GM23338 (cell line): ENCODE results near the gene LEMD2. TPM values are rescaled to one million over a fixed set of nuclear protein-coding genes. Genes with fewer than 3 reads are reported as not detected.

Experiments
- ATAC-seq: fragments of 200-7000 bp; cut with Tn5 transposase; 3 replicates; pipeline ENCODE4 v1.9.1; 2020
- DNase-seq: peaks from one replicate; pipeline ENCODE4 v3.0.0-alpha.2; 2015; ENCODE audit warnings: low spot score
- H2AFZ ChIP-seq: fragments of 200-600 bp; sonication (generic); 2 replicates; pipeline ENCODE4 v1.8.0; 2016; ENCODE audit warnings: antibody characterized with exemption, mild to moderate bottlenecking, moderate library complexity
- H3F3A ChIP-seq: fragments of 200-600 bp; sonication (generic); replicated peaks from 2 replicates; pipeline ENCODE4 v1.8.0; 2017; ENCODE audit warnings: antibody characterized with exemption, mixed run types, low read depth
- H3K27ac ChIP-seq: fragments of 200-600 bp; sonication (generic); 2 replicates; pipeline ENCODE4 v1.6.1; 2016; ENCODE audit warnings: low read depth
- H3K27me3 ChIP-seq: fragments of 200-600 bp; sonication (generic); 2 replicates; pipeline ENCODE4 v1.8.0; 2016; ENCODE audit warnings: mild to moderate bottlenecking, mixed run types, moderate library complexity; ENCODE audit not compliant: insufficient read depth
- H3K36me3 ChIP-seq: fragments of 200-600 bp; sonication (generic); 2 replicates; pipeline ENCODE4 v1.8.0; 2016; ENCODE audit warnings: mild to moderate bottlenecking; ENCODE audit not compliant: insufficient read depth
- H3K4me1 ChIP-seq: fragments of 200-600 bp; sonication (generic); 2 replicates; pipeline ENCODE4 v1.8.0; 2016; ENCODE audit warnings: mild to moderate bottlenecking, moderate library complexity; ENCODE audit not compliant: insufficient read depth
- H3K4me2 ChIP-seq: fragments of 200-600 bp; sonication (generic); 2 replicates; pipeline ENCODE4 v1.7.1; 2017; ENCODE audit warnings: mixed run types
- H3K4me3 ChIP-seq: fragments of 200-600 bp; sonication (generic); 2 replicates; pipeline ENCODE4 v1.6.1; 2016; ENCODE audit warnings: mixed run types
- H3K79me2 ChIP-seq: fragments of 200-600 bp; sonication (generic); replicated peaks from 2 replicates; pipeline ENCODE4 v1.8.0; 2017; ENCODE audit warnings: mild to moderate bottlenecking; ENCODE audit not compliant: insufficient read depth
- H3K9me2 ChIP-seq: fragments of 200-600 bp; sonication (generic); 2 replicates; pipeline ENCODE4 v1.8.0; 2017; ENCODE audit not compliant: insufficient read depth
- H4K20me1 ChIP-seq: fragments of 200-600 bp; sonication (generic); replicated peaks from 2 replicates; pipeline ENCODE4 v1.8.0; 2017; ENCODE audit warnings: mild to moderate bottlenecking; ENCODE audit not compliant: insufficient read depth
- H3K27ac Mint-ChIP-seq: 2 replicates; pipeline ENCODE4 v1.8.0; 2020; ENCODE audit warnings: inconsistent platforms, mild to moderate bottlenecking, moderate library complexity, mixed read lengths
- H3K27me3 Mint-ChIP-seq: 3 replicates; pipeline ENCODE4 v1.8.0; 2022; ENCODE audit warnings: low read depth, mild to moderate bottlenecking, moderate library complexity, mixed read lengths, inconsistent platforms; ENCODE audit not compliant: insufficient read depth, poor library complexity
- H3K36me3 Mint-ChIP-seq: 3 replicates; pipeline ENCODE4 v1.8.0; 2021; ENCODE audit warnings: low read depth, mild to moderate bottlenecking, inconsistent platforms, moderate library complexity, mixed read lengths
- H3K4me1 Mint-ChIP-seq: 3 replicates; pipeline ENCODE4 v1.8.0; 2020; ENCODE audit warnings: mild to moderate bottlenecking, inconsistent platforms, mixed read lengths
- H3K4me3 Mint-ChIP-seq: 3 replicates; pipeline ENCODE4 v1.8.0; 2021; ENCODE audit warnings: moderate library complexity, mild to moderate bottlenecking, inconsistent platforms, mixed read lengths
- H3K9me3 Mint-ChIP-seq: 3 replicates; pipeline ENCODE4 v1.8.0; 2020; ENCODE audit warnings: moderate library complexity, mild to moderate bottlenecking, inconsistent platforms, mixed read lengths
- CREB1 ChIP-seq: fragments of 250-450 bp; sonication (Bioruptor Pico); IDR thresholded peaks from 2 replicates; pipeline ENCODE4 v1.5.0; 2020; ENCODE audit warnings: low read depth, mild to moderate bottlenecking, moderate library complexity
- ETS1 ChIP-seq: IDR thresholded peaks from 2 replicates; pipeline ENCODE4 v1.6.1; 2016; ENCODE audit warnings: antibody characterized with exemption
- EZH2phosphoT487 ChIP-seq: fragments of 200-600 bp; sonication (generic); IDR thresholded peaks from one replicate; pipeline ENCODE4 v1.8.1; 2018; ENCODE audit warnings: antibody characterized with exemption; ENCODE audit not compliant: unreplicated experiment
- JUNB ChIP-seq: IDR thresholded peaks from one replicate; pipeline ENCODE4 v1.6.1; 2016; ENCODE audit warnings: antibody characterized with exemption; ENCODE audit not compliant: unreplicated experiment
- POLR2AphosphoS5 ChIP-seq: IDR thresholded peaks from 2 replicates; pipeline ENCODE4 v1.6.1; 2016; ENCODE audit warnings: antibody characterized with exemption, low read depth
- STAT1 ChIP-seq: IDR thresholded peaks from one replicate; pipeline ENCODE4 v1.6.1; 2016; ENCODE audit warnings: antibody characterized with exemption; ENCODE audit not compliant: unreplicated experiment
- ZNF114 ChIP-seq: fragments of 250-450 bp; sonication (Bioruptor Pico); IDR thresholded peaks from 2 replicates; pipeline ENCODE4 v1.5.0; 2020; ENCODE audit warnings: mild to moderate bottlenecking, moderate library complexity
- ZNF331 ChIP-seq: fragments of 250-450 bp; sonication (Bioruptor Pico); IDR thresholded peaks from 2 replicates; pipeline ENCODE4 v1.5.0; 2020; ENCODE audit warnings: low read depth, mild to moderate bottlenecking, moderate library complexity
- ZNF462 ChIP-seq: fragments of 250-450 bp; sonication (Bioruptor Pico); IDR thresholded peaks from 2 replicates; pipeline ENCODE4 v1.5.0; 2020; ENCODE audit warnings: mild to moderate bottlenecking, moderate library complexity
- polyA plus RNA-seq: library from polyadenylated mRNA; unstranded; fragments of >200 nt; fragmentation: Nextera tagmentation; extraction: Ambion mirVana; gene quantifications from 2 replicates; pipeline ENCODE4 v1.2.1, GENCODE V29; 2016
- total RNA-seq: library from RNA; depleted of rRNA; stranded (reverse); fragments of >200 nt; shearing (Covaris generic); gene quantifications from 2 replicates; pipeline ENCODE4 v1.2.3, GENCODE V29; 2014

LEMD2 gene
- total and polyA plus RNA-seq, 2 experiments from 2014 or later: 28.6 to 64.7 TPM

GRCh38 chr6:33740794-33741193, 48.1 kb downstream of the LEMD2 start (continued):
- no peak for TF ChIP-seq ZNF462
- TF ChIP-seq CREB1 (CRISPR knock-in tag): no peak
- TF ChIP-seq POLR2AphosphoS5: no peak
- no peak for TF ChIP-seq EZH2phosphoT487
- no peak for TF ChIP-seq JUNB

- Histone ChIP-seq H2AFZ (no peak overlapping the region), H4K20me1 (no peaks in the 10 kb centered on the region), H3K27me3 (no peaks in the 10 kb centered on the region), H3K9me2 (no peaks in the 10 kb centered on the region), H3K27ac (no peak overlapping the region), H3K4me2 (no peak overlapping the region), H3K79me2 (no peaks in the 10 kb centered on the region), H3K4me3 (no peak overlapping the region), H3K36me3 (no peaks in the 10 kb centered on the region; the same call in 1 of the 2 replicates), H3K4me1 (peaks cover 10% of the 10 kb centered on the region; the same call in 1 of the 2 replicates), H3F3A (no peaks in the 10 kb centered on the region)
- H3K27ac Mint-ChIP-seq: no peak overlapping the region
- peaks cover 9% of the 10 kb centered on the region for H3K27me3 Mint-ChIP-seq
- H3K4me3 Mint-ChIP-seq: no peak overlapping the region
- DNase-seq (no peak), ATAC-seq (no peak)
- H3K9me3 Mint-ChIP-seq: no peaks in the 10 kb centered on the region
- peaks cover 17% of the 10 kb centered on the region for H3K4me1 Mint-ChIP-seq
- no peaks in the 10 kb centered on the region for H3K36me3 Mint-ChIP-seq
- TF ChIP-seq ETS1 (no peak), ZNF462 (no peak), ZNF331 (CRISPR knock-in tag) (no peak), ZNF114 (no peak), POLR2AphosphoS5 (no peak), STAT1 (no peak)
Measured at GRCh38 chr6:33740204-33740608, 48.7 kb downstream of the LEMD2 start.
